Measurements from ENCODE around the gene NFKB2. TPM values are rescaled to one million over a fixed set of nuclear protein-coding genes. Genes with fewer than 3 reads are reported as not detected.

The NFKB2 gene
- total and polyA plus RNA-seq, 2 of the 8 experiments (the other 6 are each of a cell fraction or from before 2014, with no cell fraction given): 20.4 to 31.4 TPM

DNA sequence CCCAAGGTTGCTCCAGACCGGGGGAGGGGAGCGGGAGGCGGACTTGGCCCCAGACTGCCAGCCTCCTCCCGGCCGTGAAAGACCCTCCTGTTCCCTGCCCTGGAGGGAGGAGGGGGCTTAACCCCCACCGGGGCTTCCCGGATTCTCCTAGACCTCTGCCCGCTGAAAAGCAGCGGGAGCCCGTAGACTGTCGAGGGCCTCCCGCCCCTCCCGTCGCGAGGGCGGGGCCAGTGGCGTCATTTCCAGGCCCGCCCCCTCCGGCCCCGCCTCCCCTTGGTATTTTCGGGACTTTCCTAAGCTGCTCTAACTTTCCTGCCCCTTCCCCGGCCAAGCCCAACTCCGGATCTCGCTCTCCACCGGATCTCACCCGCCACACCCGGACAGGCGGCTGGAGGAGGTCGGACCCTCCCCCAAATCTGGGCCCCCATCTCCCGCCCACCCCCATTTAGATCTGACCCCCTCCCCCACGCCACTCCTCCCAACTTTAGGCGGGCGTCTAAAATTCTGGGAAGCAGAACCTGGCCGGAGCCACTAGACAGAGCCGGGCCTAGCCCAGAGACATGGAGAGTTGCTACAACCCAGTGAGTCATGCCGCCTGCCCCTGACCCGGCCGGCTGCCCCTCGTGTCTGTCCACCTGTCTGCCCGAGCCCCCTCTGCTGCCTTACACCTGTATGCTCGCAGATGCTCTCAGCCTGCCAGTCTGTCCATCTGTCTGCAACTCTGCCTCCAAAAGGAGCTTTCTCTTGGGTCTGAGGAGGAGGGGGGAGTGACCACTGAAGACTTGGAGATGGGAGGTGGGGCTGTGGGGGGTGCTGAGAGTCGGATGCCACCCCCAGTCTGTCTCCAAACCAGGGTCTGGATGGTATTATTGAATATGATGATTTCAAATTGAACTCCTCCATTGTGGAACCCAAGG, at the start of gene NFKB2 (continued):
- no peak for TF ChIP-seq POU5F1 (IDR thresholded peaks at IDR 0.05; ENCODE audit: low read depth, low read length)
- peak; percentile 91 for TF ChIP-seq SP4 (IDR thresholded peaks at IDR 0.05; ENCODE audit: low read length)
- no peak for TF ChIP-seq HDAC2 (IDR thresholded peaks at IDR 0.05; ENCODE audit: borderline replicate concordance in 1 of 2, low read depth in 2 of 2, low read length in 2 of 2)
- no peak for TF ChIP-seq ZNF274 (IDR thresholded peaks at IDR 0.05; ENCODE audit: borderline replicate concordance, extremely low read depth, low read length)
- TF ChIP-seq SAP30 (IDR thresholded peaks at IDR 0.05; ENCODE audit: insufficient read depth, insufficient replicate concordance, low read length): peak; percentile 32
- no peak for TF ChIP-seq YY1 (IDR thresholded peaks at IDR 0.05; ENCODE audit: low read depth, low read length)
- TF ChIP-seq SP2 (IDR thresholded peaks at IDR 0.05; ENCODE audit: low read length): no peak
- TF ChIP-seq JUN (IDR thresholded peaks at IDR 0.05; ENCODE audit: low read depth, low read length): no peak
- TF ChIP-seq HDAC6 (IDR thresholded peaks at IDR 0.05; ENCODE audit: low read depth, low read length): no peak
- peak; percentile 4 for TF ChIP-seq RNF2 (IDR thresholded peaks at IDR 0.05; ENCODE audit: borderline replicate concordance, low read depth, low read length, missing control alignments, poor library complexity, severe bottlenecking)
- TF ChIP-seq RFX5 (IDR thresholded peaks at IDR 0.05; ENCODE audit: borderline replicate concordance, low read depth, low read length): no peak
- TF ChIP-seq, protein P1, sequence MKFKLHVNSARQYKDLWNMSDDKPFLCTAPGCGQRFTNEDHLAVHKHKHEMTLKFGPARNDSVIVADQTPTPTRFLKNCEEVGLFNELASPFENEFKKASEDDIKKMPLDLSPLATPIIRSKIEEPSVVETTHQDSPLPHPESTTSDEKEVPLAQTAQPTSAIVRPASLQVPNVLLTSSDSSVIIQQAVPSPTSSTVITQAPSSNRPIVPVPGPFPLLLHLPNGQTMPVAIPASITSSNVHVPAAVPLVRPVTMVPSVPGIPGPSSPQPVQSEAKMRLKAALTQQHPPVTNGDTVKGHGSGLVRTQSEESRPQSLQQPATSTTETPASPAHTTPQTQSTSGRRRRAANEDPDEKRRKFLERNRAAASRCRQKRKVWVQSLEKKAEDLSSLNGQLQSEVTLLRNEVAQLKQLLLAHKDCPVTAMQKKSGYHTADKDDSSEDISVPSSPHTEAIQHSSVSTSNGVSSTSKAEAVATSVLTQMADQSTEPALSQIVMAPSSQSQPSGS (IDR thresholded peaks at IDR 0.05; ENCODE audit: low read length): no peak
- peak in 1 of 2 experiments; percentile 49; a peak in 1 of 3 replicates for TF ChIP-seq EP300 (IDR thresholded peaks at IDR 0.05; ENCODE audit: borderline replicate concordance in 1 of 2, low read depth in 2 of 2, low read length in 2 of 2)
- peak; percentile 96 for TF ChIP-seq SP1 (IDR thresholded peaks at IDR 0.05; ENCODE audit: low read depth, low read length)
- no peak for TF ChIP-seq SRF (IDR thresholded peaks at IDR 0.05; ENCODE audit: low read depth, low read length)
- no peak for TF ChIP-seq KDM1A (IDR thresholded peaks at IDR 0.05; ENCODE audit: borderline replicate concordance, low read length)
- peak; percentile 14; the same call in 1 of the 2 replicates for TF ChIP-seq POLR2AphosphoS5 (IDR thresholded peaks at IDR 0.05; ENCODE audit: low read depth, low read length)
- TF ChIP-seq CEBPB (IDR thresholded peaks at IDR 0.05; ENCODE audit: low read depth, low read length): no peak
- TF ChIP-seq SIRT6 (IDR thresholded peaks at IDR 0.05; ENCODE audit: low read length): no peak
- 0 out of 2 replicates have a peak, but pooled peaks have one; percentile 60 for TF ChIP-seq EGR1 (IDR thresholded peaks at IDR 0.05; ENCODE audit: borderline replicate concordance, low read depth, low read length)
- no peak; a peak in 1 of 4 replicates for TF ChIP-seq SIN3A (conservative IDR thresholded peaks at IDR 0.05 in 1 of 2, IDR thresholded peaks at IDR 0.05 in 1 of 2; ENCODE audit: low read depth in 1 of 2, low read length in 2 of 2)
